Fibroblast of upper back skin (primary cell): ENCODE results near the gene ANGPTL4.
"Not testable (repeated sequence)": the region's sequence is repeated elsewhere in the genome, so short reads cannot be mapped to it uniquely, and the experiment has no call there.

Experiments
- DNase-seq: peaks from one replicate; pipeline ENCODE4 v3.0.0-alpha.2; 2013

ANGPTL4 gene

GRCh38 chr19:8334458-8335342, 29.3 kb upstream of the ANGPTL4 start:
- DNase-seq, result no peak

GRCh38 chr19:8335343-8336071, 28.4 kb upstream of the ANGPTL4 start:
- DNase-seq, result no peak

- no peak for DNase-seq
Observed at GRCh38 chr19:8336072-8336569, 27.8 kb upstream of the ANGPTL4 start.

GRCh38 chr19:8336660-8337059, 27.3 kb upstream of the ANGPTL4 start:
- DNase-seq, result no peak

- DNase-seq, result no peak
Observed at GRCh38 chr19:8337728-8338127, 26.2 kb upstream of the ANGPTL4 start.

- DNase-seq, result no peak
Observed at GRCh38 chr19:8338835-8339234, 25.1 kb upstream of the ANGPTL4 start.

GRCh38 chr19:8340341-8341096, 23.4 kb upstream of the ANGPTL4 start:
- DNase-seq, result no peak

GRCh38 chr19:8341504-8341903, 22.5 kb upstream of the ANGPTL4 start:
- DNase-seq, result not testable (repeated sequence)

- DNase-seq, result no peak
Observed at GRCh38 chr19:8342316-8342683, 21.7 kb upstream of the ANGPTL4 start.

- DNase-seq, result peak; percentile 90
Observed at GRCh38 chr19:8342684-8343482, 21.1 kb upstream of the ANGPTL4 start, which contains the start of gene KANK3. Gene KANK3, minus strand, starts transcription at chr19:8343262. Its CDS starts 5,434 bp downstream, at chr19:8337828.

- no peak for DNase-seq
Observed at GRCh38 chr19:8343483-8343844, 20.5 kb upstream of the ANGPTL4 start.

- not testable (repeated sequence) for DNase-seq
Observed at GRCh38 chr19:8349629-8350372, 14.2 kb upstream of the ANGPTL4 start.

GRCh38 chr19:8352134-8352827, 11.7 kb upstream of the ANGPTL4 start:
- no peak for DNase-seq

GRCh38 chr19:8352845-8353244, 11.1 kb upstream of the ANGPTL4 start:
- DNase-seq, result not testable (repeated sequence)

- DNase-seq, result peak; percentile 84
Observed at GRCh38 chr19:8355631-8356402, 8.1 kb upstream of the ANGPTL4 start.

GRCh38 chr19:8357007-8357521, 6.9 kb upstream of the ANGPTL4 start:
- no peak for DNase-seq

- DNase-seq, result no peak
Observed at GRCh38 chr19:8358948-8359347, 5.0 kb upstream of the ANGPTL4 start.

- DNase-seq, result no peak
Observed at GRCh38 chr19:8360196-8360595, 3.8 kb upstream of the ANGPTL4 start.

- peak; percentile 96 for DNase-seq
Observed at GRCh38 chr19:8361921-8362793, 1.8 kb upstream of the ANGPTL4 start.
